Thymus (tissue), 11 donors: ENCODE data around the gene KCNE3. TPM values are rescaled to one million over a fixed set of nuclear protein-coding genes. Genes with fewer than 3 reads are reported as not detected.

ENCODE experiments used
- DNase-seq, 9 donors: peaks; one replicate each; pipeline ENCODE4 v3.0.0-alpha.2; 2013; ENCODE audit warnings: low spot score in 9 of 9, low read depth in 6 of 9, missing footprints in 1 of 9
- H3K27ac ChIP-seq, 2 donors: one replicate each; pipeline ENCODE4 v1.5.1; 2013; ENCODE audit warnings: control low read depth in 1 of 2, low read depth in 1 of 2, low read length in 1 of 2, mild to moderate bottlenecking in 1 of 2, moderate library complexity in 1 of 2
- H3K27me3 ChIP-seq, 2 donors: one replicate each; pipeline ENCODE4 v1.5.1; 2013; ENCODE audit warnings: low read length in 1 of 2; ENCODE audit not compliant: control insufficient read depth in 2 of 2, insufficient read depth in 1 of 2
- H3K36me3 ChIP-seq, 2 donors: one replicate each; pipeline ENCODE4 v1.5.1; 2013; ENCODE audit warnings: low read length in 1 of 2, mild to moderate bottlenecking in 1 of 2, moderate library complexity in 1 of 2; ENCODE audit not compliant: control insufficient read depth in 2 of 2, insufficient read depth in 2 of 2
- H3K4me1 ChIP-seq, 2 donors: one replicate each; pipeline ENCODE4 v1.5.1; 2013; ENCODE audit warnings: low read length in 2 of 2; ENCODE audit not compliant: control insufficient read depth in 2 of 2, insufficient read depth in 2 of 2
- H3K4me3 ChIP-seq, 2 donors: one replicate each; pipeline ENCODE4 v1.5.1; 2013; ENCODE audit warnings: low read length in 2 of 2, control low read depth in 1 of 2, mild to moderate bottlenecking in 1 of 2
- H3K9me3 ChIP-seq, 2 donors: one replicate each; pipeline ENCODE4 v1.5.1; 2013; ENCODE audit warnings: low read length in 1 of 2, mild to moderate bottlenecking in 1 of 2; ENCODE audit not compliant: control insufficient read depth in 2 of 2, insufficient read depth in 1 of 2
- WGBS: extraction: QIAGEN DNeasy Blood & Tissue Kit; methylation state at CpG from one replicate; pipeline ENCODE4 v1.1.7; 2013; 5-methylcytosine and 5-hydroxymethylcytosine counted together
- polyA plus RNA-seq: library from polyadenylated mRNA; stranded (reverse); fragments of 200-250 nt; gene quantifications from one replicate; pipeline ENCODE4 v1.2.3, GENCODE V29; 2013
- total RNA-seq: library from RNA; stranded (reverse); fragments of 120-200 nt; gene quantifications from one replicate; pipeline ENCODE4 v1.2.4, GENCODE V29; 2013
- donor health status: healthy.

Gene KCNE3
- total and polyA plus RNA-seq, 2 donors = 2.1 to 2.9 TPM

GRCh38 chr11:74473382-74474173 is 6.2 kb upstream of the KCNE3 start:
- DNase-seq = no peak
- no peaks in the 10 kb centered on the region for H3K4me1 ChIP-seq
- no peaks in the 10 kb centered on the region for H3K9me3 ChIP-seq
- no peak overlapping the region for H3K27ac ChIP-seq
- H3K4me3 ChIP-seq = no peak overlapping the region
- no peaks in the 10 kb centered on the region for H3K36me3 ChIP-seq
- H3K27me3 ChIP-seq = no peaks in the 10 kb centered on the region
- WGBS = 82% methylated on average over 10 of the region's 10 CpGs

- no peak overlapping the region for H3K27ac ChIP-seq
- H3K4me1 ChIP-seq = peaks cover 4 to 8% of the 10 kb centered on the region in 2 donors
- no peaks in the 10 kb centered on the region for H3K9me3 ChIP-seq
- WGBS = 92% methylated on average over 5 of the region's 5 CpGs
- no peak overlapping the region for H3K4me3 ChIP-seq
- H3K27me3 ChIP-seq = peaks cover 0 to 10% of the 10 kb centered on the region in 2 donors
- no peaks in the 10 kb centered on the region for H3K36me3 ChIP-seq
- DNase-seq = no peak
These were observed 4.5 kb upstream of the KCNE3 start for GRCh38 chr11:74471668-74472429.

- peaks cover 0 to 14% of the 10 kb centered on the region in 2 donors for H3K27me3 ChIP-seq
- no peaks in the 10 kb centered on the region for H3K36me3 ChIP-seq
- WGBS = 100% methylated on average over 1 of the region's 1 CpG
- no peak overlapping the region for H3K27ac ChIP-seq
- no peak overlapping the region for H3K4me3 ChIP-seq
- H3K9me3 ChIP-seq = no peaks in the 10 kb centered on the region
- peaks cover 5 to 12% of the 10 kb centered on the region in 2 donors for H3K4me1 ChIP-seq
- DNase-seq = no peak
These were observed 3.7 kb upstream of the KCNE3 start for GRCh38 chr11:74471037-74471436.

- Histone ChIP-seq H3K4me3 (no peak overlapping the region), H3K36me3 (no peaks in the 10 kb centered on the region), H3K27me3 (peaks cover 0 to 14% of the 10 kb centered on the region in 2 donors), H3K9me3 (no peaks in the 10 kb centered on the region), H3K4me1 (peaks cover 5 to 12% of the 10 kb centered on the region in 2 donors), H3K27ac (no peak overlapping the region)
- DNase-seq = no peak
- 94% methylated on average over 2 of the region's 2 CpGs for WGBS
These were observed 3.2 kb upstream of the KCNE3 start for GRCh38 chr11:74470526-74470925.

- Histone ChIP-seq H3K27ac (no peak overlapping the region), H3K36me3 (no peaks in the 10 kb centered on the region), H3K4me1 (peaks cover 5 to 12% of the 10 kb centered on the region in 2 donors), H3K9me3 (no peaks in the 10 kb centered on the region), H3K27me3 (peaks cover 0 to 14% of the 10 kb centered on the region in 2 donors), H3K4me3 (no peak overlapping the region)
- no peak for DNase-seq
- WGBS = 97% methylated on average over 1 of the region's 1 CpG
These were observed 1.6 kb upstream of the KCNE3 start for GRCh38 chr11:74468936-74469335.

- no peaks in the 10 kb centered on the region for H3K36me3 ChIP-seq
- H3K4me1 ChIP-seq = peaks cover 5 to 12% of the 10 kb centered on the region in 2 donors
- no peak overlapping the region for H3K4me3 ChIP-seq
- no peak overlapping the region for H3K27ac ChIP-seq
- no peak for DNase-seq
- H3K27me3 ChIP-seq = peaks cover 0 to 14% of the 10 kb centered on the region in 2 donors
- H3K9me3 ChIP-seq = no peaks in the 10 kb centered on the region
These were observed 1.2 kb upstream of the KCNE3 start for GRCh38 chr11:74468521-74468920.

- Histone ChIP-seq H3K4me3 (no peak overlapping the region), H3K4me1 (peaks cover 5 to 12% of the 10 kb centered on the region in 2 donors), H3K27me3 (peaks cover 0 to 14% of the 10 kb centered on the region in 2 donors), H3K36me3 (no peaks in the 10 kb centered on the region), H3K27ac (no peak overlapping the region), H3K9me3 (no peaks in the 10 kb centered on the region)
- DNase-seq = no peak
- 95% methylated on average over 4 of the region's 4 CpGs for WGBS
These were observed 709 bp upstream of the KCNE3 start for GRCh38 chr11:74468058-74468457.

GRCh38 chr11:74465291-74465708 is 2.0 kb downstream of the KCNE3 start:
- peaks cover 0 to 14% of the 10 kb centered on the region in 2 donors for H3K27me3 ChIP-seq
- WGBS = 82% methylated on average over 2 of the region's 2 CpGs
- H3K9me3 ChIP-seq = no peaks in the 10 kb centered on the region
- DNase-seq = no peak
- H3K4me1 ChIP-seq = peaks cover 5 to 16% of the 10 kb centered on the region in 2 donors
- H3K27ac ChIP-seq = no peak overlapping the region
- H3K4me3 ChIP-seq = no peak overlapping the region
- H3K36me3 ChIP-seq = no peaks in the 10 kb centered on the region

- H3K27ac ChIP-seq = no peak overlapping the region
- H3K36me3 ChIP-seq = no peaks in the 10 kb centered on the region
- peaks cover 5 to 16% of the 10 kb centered on the region in 2 donors for H3K4me1 ChIP-seq
- no peak for DNase-seq
- peaks cover 0 to 14% of the 10 kb centered on the region in 2 donors for H3K27me3 ChIP-seq
- H3K9me3 ChIP-seq = no peaks in the 10 kb centered on the region
- WGBS = 93% methylated on average over 1 of the region's 1 CpG
- no peak overlapping the region for H3K4me3 ChIP-seq
These were observed 2.6 kb downstream of the KCNE3 start for GRCh38 chr11:74464746-74465145.
